H1 (cell line): ENCODE data around the gene PRIMPOL. TPM values are rescaled to one million over a fixed set of nuclear protein-coding genes. Genes with fewer than 3 reads are reported as not detected.

Experiments
- KDM1A ChIP-seq: fragments of 200-600, 300-600 bp; sonication (generic); IDR thresholded peaks from 2 replicates; pipeline ENCODE4 v1.7.1; 2016; ENCODE audit warnings: mild to moderate bottlenecking, low read length, borderline replicate concordance
- POU5F1 ChIP-seq: IDR thresholded peaks from 2 replicates; pipeline ENCODE4 v1.6.1; 2011; ENCODE audit warnings: low read depth, mild to moderate bottlenecking, low read length, moderate library complexity
- polyA plus RNA-seq, 7 experiments: library from polyadenylated mRNA; depleted of rRNA in 3 of 7; stranded (reverse) in 5 of 7; unstranded in 2 of 7; fragments of >200 nt in 5 of 7; fragments of 200-250 nt in 2 of 7; gene quantifications; 1 replicate in 5 of 7; 2 replicates in 1 of 7; 4 replicates in 1 of 7; pipeline versions ENCODE4 v1.2.1 to v1.2.3, GENCODE V29; 2011 to 2013; ENCODE audit warnings: missing spikeins in 2 of 7, mixed read lengths in 2 of 7
- total RNA-seq: library from RNA; stranded (reverse); fragmentation: NEBNext Ultra II Directional; extraction: Animal tissue kit (Norgen Biotek cat#: 25700); gene quantifications from 2 replicates; pipeline ENCODE4 v1.2.1, GENCODE V29; 2021

Gene PRIMPOL
- total and polyA plus RNA-seq, 2 of the 8 experiments (the other 6 are each of a cell fraction or from before 2014, with no cell fraction given): 4.4 to 6.7 TPM

DNA sequence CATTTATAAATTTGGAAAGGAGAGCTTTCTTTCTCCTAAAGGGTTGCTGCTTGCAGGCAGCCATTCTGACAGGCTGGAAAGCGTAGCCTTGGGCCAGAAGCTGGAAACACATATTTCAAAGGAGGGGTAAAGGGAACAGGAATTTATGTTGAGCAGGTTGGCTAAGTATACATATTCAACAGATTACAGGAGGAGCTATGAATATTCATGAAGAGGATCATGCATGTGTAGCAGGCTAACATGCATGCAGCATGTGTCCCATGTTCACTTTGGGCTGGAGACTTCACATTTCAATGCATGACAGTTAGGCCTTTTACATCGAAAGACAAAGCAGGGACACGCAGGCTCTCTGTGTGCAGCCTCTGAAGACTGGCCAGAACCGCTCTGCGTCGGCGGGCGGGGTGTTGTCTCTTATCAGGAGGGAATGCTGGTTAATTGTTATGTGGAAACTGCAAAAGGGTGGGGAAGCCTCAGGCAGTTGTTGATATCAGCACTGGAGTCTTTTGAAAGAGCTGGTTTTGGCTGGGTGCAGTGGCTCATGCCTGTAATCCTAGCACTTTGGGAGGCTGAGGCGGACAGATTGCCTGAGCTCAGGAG, 31.8 kb upstream of the PRIMPOL start (continued):
- TF ChIP-seq POU5F1: peak; percentile 11; the same call in 1 of the 2 replicates
- no peak for TF ChIP-seq KDM1A
